Lower leg skin (tissue), 3 donors: ENCODE results near the gene A2M.

ENCODE experiments used
- CTCF ChIP-seq, 3 donors: fragments of 450-650 bp; IDR thresholded peaks; one replicate each; pipeline ENCODE4 v1.5.1; 2016; ENCODE audit warnings: antibody characterized with exemption in 3 of 3, mild to moderate bottlenecking in 3 of 3, moderate library complexity in 2 of 3
- POLR2A ChIP-seq, 2 donors: fragments of 450-650 bp; IDR thresholded peaks; one replicate each; pipeline ENCODE4 v1.6.1; 2016 to 2017; ENCODE audit warnings: antibody characterized with exemption in 2 of 2, mild to moderate bottlenecking in 1 of 2, moderate library complexity in 1 of 2

- no peak for TF ChIP-seq CTCF (IDR thresholded peaks at IDR 0.05)
- no peak for TF ChIP-seq POLR2A (IDR thresholded peaks at IDR 0.05)
Measured at GRCh38 chr12:9122091-9122609, 6.4 kb upstream of the A2M start.
